K562 (cell line): Measurements from ENCODE around the gene TMEM245.

Source experiments
- CBX1 ChIP-seq: sonication (generic); IDR thresholded peaks from 2 replicates; pipeline ENCODE4 v1.6.1; 2016; ENCODE audit warnings: antibody characterized with exemption, low read depth, mild to moderate bottlenecking
- EZH2 ChIP-seq: IDR thresholded peaks from 2 replicates; pipeline ENCODE4 v1.6.1; 2012; ENCODE audit warnings: low read depth, mild to moderate bottlenecking, inconsistent platforms, low read length, borderline replicate concordance
- FOXM1 ChIP-seq, 2 experiments: fragments of 450-650 bp in 1 of 2; sonication (generic) in 1 of 2; formaldehyde crosslinking in 1 of 2; IDR thresholded peaks; 2 replicates each; pipeline versions ENCODE4 v1.6.1 to v1.9.0; 2017 to 2022; ENCODE audit warnings: low read depth in 2 of 2, mild to moderate bottlenecking in 2 of 2, missing genetic modification reagents in 1 of 2, moderate library complexity in 1 of 2
- POLR2AphosphoS5 ChIP-seq: IDR thresholded peaks from 2 replicates; pipeline ENCODE4 v1.6.1; 2011; ENCODE audit warnings: mild to moderate bottlenecking, low read depth, low read length, moderate library complexity; ENCODE audit not compliant: control insufficient read depth, insufficient read depth

DNA sequence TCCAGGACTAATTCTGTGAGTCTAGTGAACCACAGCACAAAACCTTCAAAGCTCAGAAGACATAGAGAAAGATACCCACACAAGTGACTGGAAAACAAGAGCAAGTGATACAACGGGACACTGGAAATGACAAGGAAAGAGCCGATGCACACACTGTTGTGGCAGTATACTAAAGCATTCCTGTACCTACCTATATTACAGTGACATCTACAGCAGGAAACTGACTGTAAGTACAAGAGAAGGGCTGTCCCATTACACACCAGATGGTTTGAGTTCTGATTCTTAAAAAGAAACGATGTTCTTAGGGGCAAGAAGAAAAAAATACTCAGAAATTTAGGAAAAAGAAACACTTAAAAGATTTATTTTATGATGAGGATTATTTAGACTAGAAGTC is 18.5 kb downstream of the TMEM245 start:
- TF ChIP-seq CBX1 (no peak), FOXM1 (IDR thresholded peaks at IDR 0.05; ENCODE audit: low read depth) (no peak), FOXM1 (CRISPR knock-in tag; IDR thresholded peaks at IDR 0.05; ENCODE audit: low read depth) (no peak), EZH2 (no peak), POLR2AphosphoS5 (no peak)
